Measurements from ENCODE around the gene ZBTB7C. TPM values are rescaled to one million over a fixed set of nuclear protein-coding genes. Genes with fewer than 3 reads are reported as not detected.

Gene ZBTB7C
- total RNA-seq, 1 donor from 2014 or later = 0.61 TPM

GRCh38 chr18:48361801-48362200, 47.4 kb downstream of the ZBTB7C start:
- DNase-seq (ENCODE audit: low read depth, low spot score) = no peak
- H3K9me3 Mint-ChIP-seq = peaks cover 7% of the 10 kb centered on the region
- TF ChIP-seq CTCF (conservative IDR thresholded peaks at IDR 0.05) = no peak
- peaks cover 8% of the 10 kb centered on the region for H3K36me3 Mint-ChIP-seq (ENCODE audit: low read depth)
- no peak overlapping the region for H3K4me3 Mint-ChIP-seq
- no peak overlapping the region for H3K27ac Mint-ChIP-seq (ENCODE audit: unreplicated experiment)
- H3K27me3 Mint-ChIP-seq (ENCODE audit: low read depth) = no peaks in the 10 kb centered on the region
- H3K4me1 Mint-ChIP-seq = peaks cover 9% of the 10 kb centered on the region

- Mint-ChIP-seq H3K9me3 (peaks cover 5% of the 10 kb centered on the region), H3K36me3 (ENCODE audit: low read depth) (peaks cover 6% of the 10 kb centered on the region), H3K4me3 (no peak overlapping the region), H3K4me1 (peaks cover 10% of the 10 kb centered on the region), H3K27me3 (ENCODE audit: low read depth) (no peaks in the 10 kb centered on the region), H3K27ac (ENCODE audit: unreplicated experiment) (no peak overlapping the region)
- TF ChIP-seq CTCF (conservative IDR thresholded peaks at IDR 0.05) = no peak
- no peak for DNase-seq (ENCODE audit: low read depth, low spot score)
These were observed 48.7 kb downstream of the ZBTB7C start for GRCh38 chr18:48360376-48361021.

GRCh38 chr18:48359626-48360025, 49.6 kb downstream of the ZBTB7C start:
- Mint-ChIP-seq H3K9me3 (peaks cover 4% of the 10 kb centered on the region), H3K27me3 (ENCODE audit: low read depth) (no peaks in the 10 kb centered on the region), H3K4me3 (no peak overlapping the region), H3K4me1 (peaks cover 10% of the 10 kb centered on the region), H3K36me3 (ENCODE audit: low read depth) (peaks cover 3% of the 10 kb centered on the region), H3K27ac (ENCODE audit: unreplicated experiment) (no peak overlapping the region)
- DNase-seq (ENCODE audit: low read depth, low spot score) = no peak
- TF ChIP-seq CTCF (conservative IDR thresholded peaks at IDR 0.05) = no peak

GRCh38 chr18:48358868-48359267, 50.3 kb downstream of the ZBTB7C start:
- no peaks in the 10 kb centered on the region for H3K36me3 Mint-ChIP-seq (ENCODE audit: low read depth)

GRCh38 chr18:48356909-48357631, 52.1 kb downstream of the ZBTB7C start:
- H3K4me3 Mint-ChIP-seq = no peak overlapping the region
- peaks cover 4% of the 10 kb centered on the region for H3K9me3 Mint-ChIP-seq
- no peak for TF ChIP-seq CTCF (conservative IDR thresholded peaks at IDR 0.05)
- H3K36me3 Mint-ChIP-seq (ENCODE audit: low read depth) = no peaks in the 10 kb centered on the region
- DNase-seq (ENCODE audit: low read depth, low spot score) = no peak
- H3K27me3 Mint-ChIP-seq (ENCODE audit: low read depth) = no peaks in the 10 kb centered on the region
- no peak overlapping the region for H3K27ac Mint-ChIP-seq (ENCODE audit: unreplicated experiment)
- H3K4me1 Mint-ChIP-seq = peaks cover 4% of the 10 kb centered on the region

More at GRCh38 chr18:48358868-48359267, 50.3 kb downstream of the ZBTB7C start:
- Mint-ChIP-seq H3K27me3 (ENCODE audit: low read depth) (no peaks in the 10 kb centered on the region), H3K4me1 (peaks cover 10% of the 10 kb centered on the region), H3K4me3 (no peak overlapping the region), H3K9me3 (peaks cover 4% of the 10 kb centered on the region), H3K27ac (ENCODE audit: unreplicated experiment) (no peak overlapping the region)
- TF ChIP-seq CTCF (conservative IDR thresholded peaks at IDR 0.05) = no peak
- DNase-seq (ENCODE audit: low read depth, low spot score) = no peak

Data from neural crest cell (in vitro differentiated cells).